Activated CD4-positive, alpha-beta T cell treated with anti-CD3 and anti-CD28 coated beads, Interleukin-2, Interleukin-6, amounts not matched to agents 100 ng/mL and 50 ng/mL, durations not matched to agents 16 hours and 8 hours (primary cell): ENCODE results near the gene DNMBP.
"Not testable (repeated sequence)": the region's sequence is repeated elsewhere in the genome, so short reads cannot be mapped to it uniquely, and the experiment has no call there.

Source experiments
- DNase-seq: peaks from one replicate; pipeline ENCODE4 v3.0.0-alpha.2; 2020

DNMBP gene

GRCh38 chr10:99853655-99854054 lies 156.1 kb downstream of the DNMBP start:
- DNase-seq: no peak

DNA sequence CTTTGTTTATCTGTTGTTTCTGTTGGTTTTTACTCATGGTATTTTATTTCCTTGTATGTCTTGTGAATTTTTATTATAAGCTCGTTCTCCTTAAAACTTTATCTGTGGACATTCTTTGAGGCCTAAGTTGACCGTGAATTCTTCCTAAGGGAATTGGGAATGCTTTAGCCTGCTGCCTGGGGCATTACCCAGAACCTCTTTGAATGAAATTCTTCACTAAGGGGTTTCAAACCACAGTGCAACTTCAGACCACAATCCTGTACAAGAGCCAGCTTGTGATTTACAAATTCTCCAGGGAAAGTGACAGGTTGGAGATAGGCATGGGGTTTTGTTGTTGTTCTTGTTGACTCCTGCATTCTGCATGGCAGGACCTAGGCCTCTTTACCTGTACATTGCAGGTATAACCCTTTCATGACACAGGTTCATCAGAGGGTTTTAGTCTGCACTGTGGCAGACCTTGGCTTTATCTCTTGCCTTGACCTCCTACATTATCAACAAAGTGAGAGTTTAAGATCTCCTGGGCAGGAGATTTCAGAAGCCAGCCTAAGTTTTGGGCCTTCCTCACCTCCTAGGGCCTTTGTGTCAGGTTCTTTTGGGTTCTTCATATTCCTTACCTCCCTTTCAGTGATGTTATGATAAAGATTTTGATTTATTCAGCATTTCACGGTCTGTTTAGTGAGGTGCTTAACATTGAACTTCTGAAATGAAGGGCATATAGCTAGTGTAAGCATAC lies 157.1 kb downstream of the DNMBP start:
- DNase-seq: no peak

DNA sequence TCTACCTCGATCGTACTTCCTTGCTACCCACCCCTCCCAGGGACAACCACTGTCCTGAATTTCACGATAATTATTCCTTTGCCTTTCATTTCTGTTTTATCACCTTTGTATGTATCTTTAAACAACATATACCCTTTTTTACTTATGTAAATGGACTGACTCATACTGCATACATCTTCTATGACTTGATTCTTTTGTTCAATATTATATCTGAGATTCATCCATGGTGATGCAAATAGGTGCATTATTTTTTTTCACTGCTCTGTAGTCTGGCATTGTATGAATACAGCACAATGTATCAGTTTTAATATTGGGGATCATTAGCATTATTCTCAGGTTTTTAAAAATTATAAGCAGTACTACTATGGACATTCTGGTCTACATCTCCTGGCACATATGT lies 157.9 kb downstream of the DNMBP start:
- no peak for DNase-seq

GRCh38 chr10:99850767-99851340 lies 158.9 kb downstream of the DNMBP start:
- DNase-seq: no peak

DNA sequence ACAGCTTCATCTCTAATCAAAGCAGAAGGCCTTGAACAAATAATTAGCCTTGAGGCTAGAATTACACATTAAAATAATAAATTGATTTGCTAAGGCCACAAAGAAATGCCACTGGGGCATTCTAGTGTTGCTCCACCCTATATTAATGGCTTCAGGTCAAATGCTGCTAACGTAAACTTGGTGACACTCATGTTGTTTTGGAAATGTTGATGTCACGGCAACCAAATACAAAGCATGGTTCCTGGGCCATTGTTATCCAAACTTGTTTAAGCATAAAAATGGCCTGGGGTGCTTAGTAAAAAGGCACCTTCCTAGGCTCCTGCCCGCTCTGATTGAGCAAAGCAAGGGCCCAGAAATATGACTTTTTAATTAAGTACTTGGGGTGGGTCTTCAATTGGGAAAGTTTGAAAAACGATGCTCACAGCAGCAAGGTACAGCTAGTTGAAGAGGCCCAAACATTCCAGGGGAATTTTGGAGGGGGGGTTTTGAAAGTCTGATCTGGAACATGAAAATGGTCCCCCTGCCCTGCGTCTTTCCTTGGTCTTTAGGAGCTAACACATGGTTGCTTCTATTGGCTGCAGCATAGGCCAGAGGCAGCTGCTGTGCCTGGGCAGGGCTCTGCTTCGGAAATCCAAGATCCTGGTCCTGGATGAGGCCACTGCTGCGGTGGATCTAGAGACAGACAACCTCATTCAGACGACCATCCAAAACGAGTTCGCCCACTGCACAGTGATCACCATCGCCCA lies 159.6 kb downstream of the DNMBP start:
- DNase-seq: no peak

- DNase-seq: no peak
Measured at GRCh38 chr10:99849536-99849935, 160.2 kb downstream of the DNMBP start.

DNA sequence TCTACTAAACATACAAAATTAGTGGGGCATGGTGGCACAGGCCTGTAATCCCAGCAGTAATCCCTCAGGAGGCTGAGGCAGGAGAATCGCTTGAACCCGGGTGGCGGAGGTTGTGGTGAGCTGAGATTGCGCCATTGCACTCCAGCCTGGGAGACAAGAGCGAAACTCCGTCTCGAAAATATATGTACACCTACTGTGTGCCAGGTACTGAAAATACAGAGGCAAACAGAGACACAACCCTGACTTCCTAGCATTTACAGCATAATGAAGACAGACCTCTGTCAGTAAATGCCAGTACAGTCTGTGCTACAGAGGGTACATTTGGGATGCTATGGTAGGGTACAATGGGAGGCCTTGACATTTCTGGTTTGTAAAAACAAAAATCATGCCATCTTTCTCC lies 160.7 kb downstream of the DNMBP start:
- no peak for DNase-seq

GRCh38 chr10:99845837-99846382 lies 163.8 kb downstream of the DNMBP start:
- DNase-seq: peak; percentile 86

- DNase-seq: no peak
Measured at GRCh38 chr10:99844433-99844955, 165.3 kb downstream of the DNMBP start.

DNA sequence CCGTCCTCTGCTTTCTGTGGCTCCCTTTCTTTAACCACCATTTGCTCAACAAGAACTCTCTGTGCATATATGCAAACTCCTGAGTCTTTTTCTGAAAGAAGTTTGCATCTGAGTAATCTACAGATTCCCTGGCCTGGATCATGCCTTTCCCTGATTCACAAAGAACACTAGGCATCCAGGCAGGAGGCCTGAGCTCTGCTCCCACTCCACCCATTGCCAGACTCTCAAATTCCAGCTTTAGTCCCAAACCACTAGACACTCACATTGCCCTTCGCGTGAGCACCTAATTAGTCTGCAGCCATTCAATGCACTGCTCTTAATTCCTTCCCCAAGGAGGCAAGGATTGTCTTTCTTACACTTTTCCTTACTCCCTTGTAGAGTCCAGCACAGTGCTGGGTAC lies 166.4 kb downstream of the DNMBP start:
- DNase-seq: no peak

- DNase-seq: no peak
Measured at GRCh38 chr10:99841746-99842145, 168.0 kb downstream of the DNMBP start.

DNA sequence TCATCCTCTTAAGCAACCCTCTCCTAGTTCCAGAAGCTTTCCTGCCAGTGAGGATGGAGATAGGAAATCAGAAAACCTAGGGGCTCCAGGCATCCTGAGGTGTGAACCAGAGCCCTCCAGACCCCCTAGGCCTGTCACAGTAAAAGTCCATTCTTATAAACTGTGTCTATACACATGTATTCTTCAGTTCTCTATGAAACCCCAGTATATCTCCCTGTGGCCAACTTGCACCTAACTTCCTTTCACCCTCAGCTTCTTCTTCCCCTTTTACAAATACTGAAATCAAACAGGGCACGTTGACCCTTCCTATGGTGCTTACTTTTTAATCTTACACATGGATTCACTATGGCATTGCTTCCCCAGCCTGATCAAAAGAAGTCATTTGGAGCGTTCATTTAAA lies 168.9 kb downstream of the DNMBP start:
- DNase-seq: not testable (repeated sequence)

DNA sequence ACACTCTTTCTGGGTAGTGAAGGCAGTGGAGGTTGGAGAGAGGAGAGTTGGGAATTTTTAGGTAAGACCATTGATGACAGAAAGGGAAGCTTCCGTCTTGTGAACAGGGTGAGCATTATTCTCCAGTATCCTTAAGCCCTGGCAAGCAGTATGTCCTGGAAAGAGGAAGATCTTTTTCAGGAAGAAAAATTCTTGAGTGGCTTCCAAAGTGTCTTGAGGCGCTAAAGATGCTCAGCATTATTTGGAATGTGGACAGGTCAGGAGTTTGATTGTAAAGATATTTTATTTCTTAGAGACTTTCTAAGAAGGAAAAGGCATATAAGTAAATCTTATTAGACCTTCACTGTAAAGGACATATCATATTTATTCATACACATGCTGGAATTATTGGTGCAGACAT lies 173.0 kb downstream of the DNMBP start:
- no peak for DNase-seq

DNA sequence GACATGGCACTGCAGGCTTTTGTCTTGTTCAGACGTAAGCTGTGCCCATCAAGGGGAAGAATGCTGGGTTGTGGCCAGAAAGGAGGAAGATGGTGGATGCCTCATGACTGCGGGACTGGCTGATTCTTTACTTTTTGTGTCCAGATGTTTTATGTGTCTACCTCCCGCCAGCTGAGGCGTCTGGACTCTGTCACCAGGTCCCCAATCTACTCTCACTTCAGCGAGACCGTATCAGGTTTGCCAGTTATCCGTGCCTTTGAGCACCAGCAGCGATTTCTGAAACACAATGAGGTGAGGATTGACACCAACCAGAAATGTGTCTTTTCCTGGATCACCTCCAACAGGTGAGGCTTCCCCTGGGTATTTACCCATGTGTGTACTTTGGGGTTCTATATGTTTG lies 173.8 kb downstream of the DNMBP start:
- DNase-seq: no peak

DNA sequence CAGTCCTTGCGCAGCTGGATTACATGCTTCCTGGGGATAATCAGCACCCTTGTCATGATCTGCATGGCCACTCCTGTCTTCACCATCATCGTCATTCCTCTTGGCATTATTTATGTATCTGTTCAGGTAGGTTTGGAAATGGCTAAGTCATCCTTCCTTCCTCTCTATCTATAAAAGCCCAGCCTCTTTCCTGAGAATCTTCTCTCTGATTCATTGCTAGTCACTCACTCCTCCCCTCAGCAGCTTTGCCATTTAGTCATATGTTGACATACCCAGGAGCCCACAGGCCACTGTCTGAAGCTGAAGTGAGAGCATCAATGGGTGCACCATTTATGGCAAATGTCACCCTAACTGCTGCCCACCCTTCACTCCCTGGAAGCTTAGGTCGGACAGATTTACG lies 175.3 kb downstream of the DNMBP start:
- peak; percentile 21 for DNase-seq

- DNase-seq: no peak
Measured at GRCh38 chr10:99832439-99832838, 177.3 kb downstream of the DNMBP start.

DNA sequence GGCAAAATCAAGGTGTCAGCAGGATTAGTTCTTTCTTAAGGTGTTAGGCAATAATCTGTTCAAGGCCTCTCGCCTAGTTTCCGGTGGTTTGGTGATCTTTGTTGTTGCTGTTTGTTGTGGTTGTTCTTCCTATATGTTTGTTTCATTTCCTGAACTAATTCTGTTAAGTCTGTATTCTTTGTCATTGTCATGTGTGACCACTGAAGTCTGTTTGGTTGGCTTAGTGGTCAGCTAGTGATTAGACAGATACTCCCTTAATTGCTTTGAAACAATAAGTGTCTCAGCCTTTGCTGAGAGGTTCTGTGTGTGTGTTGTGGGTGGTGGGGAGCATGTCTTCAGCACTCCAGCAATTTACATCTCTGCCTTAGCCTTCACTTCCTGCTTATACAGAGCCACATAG lies 181.3 kb downstream of the DNMBP start:
- peak; percentile 49 for DNase-seq

GRCh38 chr10:99827936-99828335 lies 181.8 kb downstream of the DNMBP start:
- DNase-seq: no peak
